Measurements from ENCODE around the gene TXLNG.

DNA sequence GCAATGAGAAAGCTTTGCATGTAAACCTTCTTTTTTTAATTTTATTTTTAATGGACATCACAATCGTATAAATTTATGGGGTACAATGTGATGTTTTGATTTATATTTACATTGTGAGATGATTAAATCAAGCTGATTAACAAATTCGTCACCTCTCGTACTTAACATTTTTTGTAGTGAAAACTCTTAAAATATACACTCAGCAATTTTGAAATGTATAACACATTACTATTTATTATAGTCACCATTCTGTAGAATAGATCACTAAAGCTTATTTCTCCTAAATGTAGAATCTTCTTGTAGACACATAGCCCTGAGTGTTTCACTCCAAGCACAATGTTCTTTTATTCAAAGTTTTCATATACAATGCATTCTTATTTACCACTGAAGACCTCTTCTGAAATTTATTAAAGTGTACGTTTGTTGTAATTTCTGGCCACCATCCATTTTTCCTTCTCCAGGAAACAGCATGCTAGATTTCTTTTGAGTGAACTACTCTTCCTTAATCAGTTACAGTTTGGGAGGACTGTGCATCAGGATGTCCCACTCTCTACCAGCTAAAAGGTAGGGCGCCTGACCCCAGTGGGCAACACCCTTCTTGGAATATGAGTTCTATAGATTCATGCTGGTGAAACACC is 88.3 kb downstream of the TXLNG start:
- TF ChIP-seq, protein P1, sequence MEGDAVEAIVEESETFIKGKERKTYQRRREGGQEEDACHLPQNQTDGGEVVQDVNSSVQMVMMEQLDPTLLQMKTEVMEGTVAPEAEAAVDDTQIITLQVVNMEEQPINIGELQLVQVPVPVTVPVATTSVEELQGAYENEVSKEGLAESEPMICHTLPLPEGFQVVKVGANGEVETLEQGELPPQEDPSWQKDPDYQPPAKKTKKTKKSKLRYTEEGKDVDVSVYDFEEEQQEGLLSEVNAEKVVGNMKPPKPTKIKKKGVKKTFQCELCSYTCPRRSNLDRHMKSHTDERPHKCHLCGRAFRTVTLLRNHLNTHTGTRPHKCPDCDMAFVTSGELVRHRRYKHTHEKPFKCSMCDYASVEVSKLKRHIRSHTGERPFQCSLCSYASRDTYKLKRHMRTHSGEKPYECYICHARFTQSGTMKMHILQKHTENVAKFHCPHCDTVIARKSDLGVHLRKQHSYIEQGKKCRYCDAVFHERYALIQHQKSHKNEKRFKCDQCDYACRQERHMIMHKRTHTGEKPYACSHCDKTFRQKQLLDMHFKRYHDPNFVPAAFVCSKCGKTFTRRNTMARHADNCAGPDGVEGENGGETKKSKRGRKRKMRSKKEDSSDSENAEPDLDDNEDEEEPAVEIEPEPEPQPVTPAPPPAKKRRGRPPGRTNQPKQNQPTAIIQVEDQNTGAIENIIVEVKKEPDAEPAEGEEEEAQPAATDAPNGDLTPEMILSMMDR (IDR thresholded peaks at IDR 0.05): no peak
- TF ChIP-seq POLR2A (IDR thresholded peaks at IDR 0.05): no peak

Measured in vagina (tissue), 2 donors.